HG02840 (cell line): ENCODE data around the gene GLP1R.
"Not testable (repeated sequence)": the region's sequence is repeated elsewhere in the genome, so short reads cannot be mapped to it uniquely, and the experiment has no call there.

Source experiments
- ATAC-seq: cut with Tn5 transposase; IDR thresholded peaks from one replicate; pipeline ENCODE4 v1.9.1; 2021; ENCODE audit warnings: mild to moderate bottlenecking, moderate library complexity, moderate number of reproducible peaks; ENCODE audit not compliant: unreplicated experiment, low FRiP score

GLP1R gene

GRCh38 chr6:39114704-39115599 is 66.4 kb downstream of the GLP1R start, which contains the start of gene SAYSD1:
Gene SAYSD1 (minus strand): TSS chr6:39115186. CDS start chr6:39115089, 97 bp downstream.
- ATAC-seq = peak; percentile 93

GRCh38 chr6:39118921-39119320 is 70.3 kb downstream of the GLP1R start:
- no peak for ATAC-seq

GRCh38 chr6:39124114-39124513 is 75.5 kb downstream of the GLP1R start:
- no peak for ATAC-seq

GRCh38 chr6:39128106-39128505 is 79.5 kb downstream of the GLP1R start:
- ATAC-seq = no peak

- ATAC-seq = no peak
Measured at GRCh38 chr6:39128832-39129231, 80.3 kb downstream of the GLP1R start.

- ATAC-seq = no peak
Measured at GRCh38 chr6:39130691-39131090, 82.1 kb downstream of the GLP1R start.

- ATAC-seq = not testable (repeated sequence)
Measured at GRCh38 chr6:39134761-39135160, 86.2 kb downstream of the GLP1R start.

GRCh38 chr6:39136207-39136606 is 87.6 kb downstream of the GLP1R start:
- ATAC-seq = not testable (repeated sequence)

GRCh38 chr6:39137245-39137644 is 88.7 kb downstream of the GLP1R start:
- no peak for ATAC-seq
